Subcutaneous adipose tissue (tissue), 4 donors: Measurements from ENCODE around the gene DPP4. TPM values are rescaled to one million over a fixed set of nuclear protein-coding genes. Genes with fewer than 3 reads are reported as not detected.

ENCODE experiments used
- total RNA-seq, 4 donors: library from RNA; depleted of rRNA; stranded (reverse); fragments of >200 nt; gene quantifications; one replicate each; pipeline ENCODE4 v1.1.0, GENCODE V29; 2016
- TF ChIP-seq, protein P1 (sequence below): fragments of 450-650 bp; IDR thresholded peaks from one replicate; pipeline ENCODE4 v1.5.1; 2016; ENCODE audit warnings: low read depth, mild to moderate bottlenecking, control low read depth, antibody characterized with exemption, moderate library complexity

The DPP4 gene
- total RNA-seq, 4 donors from 2014 or later = 11.5 to 17.8 (median 16.3) TPM

DNA sequence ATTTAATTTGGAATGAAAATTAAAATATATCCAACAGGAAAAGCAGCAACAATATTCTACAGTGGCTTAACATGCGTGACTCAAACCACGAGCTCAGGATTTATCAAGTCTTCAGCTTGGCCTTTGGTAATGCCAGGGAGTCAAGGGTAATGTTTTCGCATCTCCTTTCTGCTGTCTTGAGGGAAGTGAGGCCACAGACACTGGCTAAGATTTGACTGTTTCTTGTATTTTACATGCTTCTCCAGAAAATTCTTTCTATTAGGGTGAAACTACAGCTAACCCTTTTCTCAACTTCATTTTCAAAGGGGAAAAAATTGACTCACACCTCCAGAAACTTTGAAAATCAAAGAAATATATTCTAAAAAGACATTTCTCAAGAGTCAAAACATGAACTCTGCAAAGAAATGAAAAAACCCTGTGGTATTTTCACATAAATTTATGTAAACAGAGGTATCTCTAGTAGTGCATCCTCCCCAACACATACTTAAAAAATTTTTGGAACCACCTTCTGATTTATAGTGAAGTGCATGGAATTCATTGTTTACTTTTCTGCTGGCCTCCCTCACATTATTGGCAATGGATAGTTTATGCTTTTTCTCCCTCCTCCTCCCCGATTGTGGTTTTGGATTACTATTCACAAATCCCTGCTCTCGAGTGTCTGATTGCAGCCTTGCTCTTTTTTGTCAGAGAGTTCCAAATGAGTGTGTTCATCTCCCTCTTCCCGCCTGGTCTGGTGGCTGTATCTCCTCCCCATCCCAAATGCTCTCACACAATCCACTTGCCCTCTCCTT, 48.7 kb downstream of the DPP4 start:
- TF ChIP-seq, protein P1, sequence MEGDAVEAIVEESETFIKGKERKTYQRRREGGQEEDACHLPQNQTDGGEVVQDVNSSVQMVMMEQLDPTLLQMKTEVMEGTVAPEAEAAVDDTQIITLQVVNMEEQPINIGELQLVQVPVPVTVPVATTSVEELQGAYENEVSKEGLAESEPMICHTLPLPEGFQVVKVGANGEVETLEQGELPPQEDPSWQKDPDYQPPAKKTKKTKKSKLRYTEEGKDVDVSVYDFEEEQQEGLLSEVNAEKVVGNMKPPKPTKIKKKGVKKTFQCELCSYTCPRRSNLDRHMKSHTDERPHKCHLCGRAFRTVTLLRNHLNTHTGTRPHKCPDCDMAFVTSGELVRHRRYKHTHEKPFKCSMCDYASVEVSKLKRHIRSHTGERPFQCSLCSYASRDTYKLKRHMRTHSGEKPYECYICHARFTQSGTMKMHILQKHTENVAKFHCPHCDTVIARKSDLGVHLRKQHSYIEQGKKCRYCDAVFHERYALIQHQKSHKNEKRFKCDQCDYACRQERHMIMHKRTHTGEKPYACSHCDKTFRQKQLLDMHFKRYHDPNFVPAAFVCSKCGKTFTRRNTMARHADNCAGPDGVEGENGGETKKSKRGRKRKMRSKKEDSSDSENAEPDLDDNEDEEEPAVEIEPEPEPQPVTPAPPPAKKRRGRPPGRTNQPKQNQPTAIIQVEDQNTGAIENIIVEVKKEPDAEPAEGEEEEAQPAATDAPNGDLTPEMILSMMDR = no peak

DNA sequence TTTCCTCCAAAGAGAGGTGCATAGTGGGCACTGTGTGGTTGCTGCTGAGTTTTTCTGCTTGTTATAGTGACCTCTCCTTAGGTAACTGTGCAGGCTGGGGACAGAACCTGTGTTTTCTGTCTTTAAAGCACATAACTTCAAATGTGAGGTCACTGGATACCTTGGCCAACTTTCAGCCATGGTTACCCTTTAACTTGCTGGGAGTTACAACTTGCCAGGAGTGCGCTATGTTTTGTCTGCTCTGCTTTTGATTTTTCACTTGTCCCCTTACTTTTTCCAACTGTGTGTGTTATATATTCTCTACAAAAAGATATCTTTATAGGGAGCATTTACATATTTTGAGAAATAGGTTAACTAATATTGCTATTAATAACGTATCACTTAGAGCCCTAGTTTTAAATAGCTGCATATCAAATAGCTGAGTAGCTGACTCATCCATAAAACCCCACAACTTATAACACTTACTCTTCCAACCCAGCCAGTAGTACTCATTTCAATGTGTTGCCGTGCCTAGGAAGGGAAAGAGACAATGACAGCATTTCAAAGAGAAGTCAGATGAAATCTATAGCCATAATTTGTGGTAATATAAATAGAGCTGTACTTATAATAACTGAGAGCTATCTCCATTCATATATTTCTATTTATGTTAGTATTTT, 51.6 kb downstream of the DPP4 start:
- TF ChIP-seq, protein P1 = no peak

DNA sequence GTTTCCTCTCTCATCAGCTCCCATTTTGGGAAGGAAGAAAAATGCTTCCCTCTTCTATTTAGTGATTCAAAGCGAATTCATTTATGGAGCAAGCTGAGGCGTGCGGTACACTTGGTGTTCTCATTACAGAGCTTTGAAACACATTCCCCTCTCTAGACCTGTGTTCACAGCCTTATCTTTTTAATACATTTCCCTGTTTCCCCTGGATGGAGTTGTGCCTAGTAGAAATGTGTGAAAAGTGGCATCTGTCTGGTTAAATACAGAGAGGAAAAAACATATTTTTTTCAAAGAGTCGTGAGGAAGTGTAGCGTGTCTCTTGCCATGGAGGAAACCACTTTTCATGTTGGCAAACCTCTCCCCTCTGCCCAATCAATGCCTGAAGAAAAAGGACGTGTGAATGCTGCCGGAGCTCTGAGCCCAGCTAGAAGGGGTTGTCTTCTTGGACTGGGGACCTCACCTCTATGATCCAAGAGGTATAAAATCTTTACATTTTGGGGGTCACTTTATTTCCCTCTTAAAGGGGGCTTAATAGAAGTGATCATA, 52.4 kb downstream of the DPP4 start:
- TF ChIP-seq, protein P1 = no peak

DNA sequence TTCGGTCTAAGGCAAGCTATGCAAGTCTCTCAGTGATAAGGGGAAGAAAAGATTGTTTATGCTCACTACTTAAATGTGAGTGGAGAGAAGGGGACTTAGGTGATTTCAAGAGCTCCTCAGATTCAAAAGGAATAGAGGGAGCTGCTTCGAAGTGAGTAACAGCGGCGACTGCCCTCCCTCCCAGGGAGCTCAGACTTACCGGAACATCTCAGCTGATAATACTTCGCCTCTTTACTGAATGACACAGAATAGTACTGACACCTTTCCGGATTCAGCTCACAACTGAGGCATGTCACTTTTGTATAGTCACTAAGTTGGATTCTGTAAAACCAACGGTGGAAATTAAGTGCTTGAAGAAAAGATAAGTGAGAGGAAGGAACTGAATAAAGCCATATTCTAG, 55.5 kb downstream of the DPP4 start:
- TF ChIP-seq, protein P1 = no peak

DNA sequence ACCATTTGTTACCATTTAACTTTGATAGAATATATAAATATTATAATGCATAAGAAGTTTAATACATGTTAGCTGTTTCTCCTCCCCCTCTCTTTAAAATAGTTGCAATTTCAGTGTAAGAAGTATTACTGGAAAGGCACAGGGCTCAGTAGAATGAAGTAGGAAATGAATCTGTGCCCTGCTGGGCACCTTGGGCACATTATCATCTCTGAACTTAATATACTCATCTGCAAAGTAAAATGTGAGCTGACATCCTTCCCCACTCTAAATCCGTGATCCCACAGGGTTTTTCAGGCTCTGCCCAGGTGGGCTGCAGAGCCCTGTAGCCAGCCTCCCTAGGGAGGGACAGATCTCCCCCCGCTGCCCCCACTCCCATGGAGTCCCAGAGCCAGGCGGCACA, 56.8 kb downstream of the DPP4 start:
- TF ChIP-seq, protein P1 = no peak

DNA sequence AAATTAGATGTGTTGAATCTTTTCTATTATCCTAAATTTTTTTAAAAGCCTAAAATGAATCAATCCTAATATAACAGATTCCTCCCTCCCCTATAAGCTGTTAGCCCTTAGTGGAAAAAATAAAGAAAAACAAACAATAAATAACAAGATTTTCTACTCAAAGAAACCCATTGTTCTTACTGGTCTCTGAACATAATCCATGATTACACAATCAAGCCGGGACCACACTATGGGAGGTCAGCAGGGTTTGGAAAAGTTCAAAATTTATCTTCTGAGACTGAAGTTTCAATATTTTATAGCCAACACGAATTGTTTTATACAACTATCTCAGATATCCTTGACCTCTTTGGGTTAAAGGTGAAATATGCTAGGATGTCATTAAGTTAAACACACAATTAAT, 57.9 kb downstream of the DPP4 start:
- TF ChIP-seq, protein P1 = no peak

DNA sequence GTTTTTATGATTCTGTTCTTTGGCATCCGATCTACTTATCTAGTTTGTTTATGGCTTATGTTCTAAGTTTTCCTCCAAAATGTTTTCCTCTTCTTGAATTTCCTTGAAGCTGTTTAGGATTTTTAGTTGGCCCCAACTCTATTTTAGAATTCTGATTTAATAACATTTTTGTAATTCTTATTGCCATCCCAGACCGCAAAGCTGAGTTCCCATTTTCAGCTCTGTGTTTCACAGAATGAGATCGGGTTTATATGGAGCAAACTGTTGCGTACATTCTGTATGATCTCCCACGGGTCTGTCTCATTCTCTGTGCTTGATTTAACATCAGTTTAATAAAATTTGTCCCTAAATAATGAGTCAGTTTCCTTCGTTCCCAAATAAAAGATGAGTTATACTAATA, 59.3 kb downstream of the DPP4 start:
- TF ChIP-seq, protein P1 = no peak
